NCI-H82 treated with DMSO at 0.1 percent for 48 hours (cell line): ENCODE results near the gene ZNF664.

Experiments
- DNase-seq: peaks from one replicate; lab custom pipeline; 2025; ENCODE audit not compliant: unreplicated experiment; lab: John Stamatoyannopoulos, UW

ZNF664 gene

GRCh38 chr12:123958462-123958861 is 14.6 kb upstream of the ZNF664 start:
- DNase-seq = no peak

- DNase-seq = no peak
Measured at GRCh38 chr12:123958876-123959275, 14.1 kb upstream of the ZNF664 start.

GRCh38 chr12:123960029-123960735 is 12.8 kb upstream of the ZNF664 start:
- no peak for DNase-seq

- DNase-seq = no peak
Measured at GRCh38 chr12:123960856-123961255, 12.2 kb upstream of the ZNF664 start.

- DNase-seq = no peak
Measured at GRCh38 chr12:123961585-123962345, 11.2 kb upstream of the ZNF664 start.

GRCh38 chr12:123962513-123962912 is 10.5 kb upstream of the ZNF664 start:
- no peak for DNase-seq

- no peak for DNase-seq
Measured at GRCh38 chr12:123963821-123964220, 9.2 kb upstream of the ZNF664 start.

- no peak for DNase-seq
Measured at GRCh38 chr12:123965382-123965781, 7.6 kb upstream of the ZNF664 start.

- DNase-seq = no peak
Measured at GRCh38 chr12:123966596-123966995, 6.4 kb upstream of the ZNF664 start.

- no peak for DNase-seq
Measured at GRCh38 chr12:123967121-123967586, 5.9 kb upstream of the ZNF664 start.

GRCh38 chr12:123971449-123971769 is 1.6 kb upstream of the ZNF664 start:
- DNase-seq = no peak

GRCh38 chr12:123971770-123972456 is 1.1 kb upstream of the ZNF664 start:
- DNase-seq = peak; percentile 20

GRCh38 chr12:123973552-123974341 is 732 bp downstream of the ZNF664 start:
- DNase-seq = peak; percentile 6

GRCh38 chr12:123976227-123976826 is 3.3 kb downstream of the ZNF664 start:
- DNase-seq = no peak

- no peak for DNase-seq
Measured at GRCh38 chr12:123979566-123979965, 6.6 kb downstream of the ZNF664 start.

- no peak for DNase-seq
Measured at GRCh38 chr12:123982269-123982668, 9.3 kb downstream of the ZNF664 start.

- DNase-seq = peak; percentile 61
Measured at GRCh38 chr12:123983822-123984485, 10.9 kb downstream of the ZNF664 start.

GRCh38 chr12:123984903-123985302 is 11.9 kb downstream of the ZNF664 start:
- DNase-seq = peak; percentile 6

- peak; percentile 63 for DNase-seq
Measured at GRCh38 chr12:123986374-123986965, 13.5 kb downstream of the ZNF664 start.

GRCh38 chr12:123987022-123987421 is 14.0 kb downstream of the ZNF664 start:
- peak; percentile 81 for DNase-seq
